ENCODE results near the gene BRPF3. TPM values are rescaled to one million over a fixed set of nuclear protein-coding genes. Genes with fewer than 3 reads are reported as not detected.
A peak's percentile ranks its signal among the peaks of the same experiment; 100 is the strongest.

The BRPF3 gene
- polyA plus RNA-seq (2013, experiment 1 of 2) = 30.7 TPM
- 29.2 TPM for polyA plus RNA-seq (2013, experiment 2 of 2)

DNA sequence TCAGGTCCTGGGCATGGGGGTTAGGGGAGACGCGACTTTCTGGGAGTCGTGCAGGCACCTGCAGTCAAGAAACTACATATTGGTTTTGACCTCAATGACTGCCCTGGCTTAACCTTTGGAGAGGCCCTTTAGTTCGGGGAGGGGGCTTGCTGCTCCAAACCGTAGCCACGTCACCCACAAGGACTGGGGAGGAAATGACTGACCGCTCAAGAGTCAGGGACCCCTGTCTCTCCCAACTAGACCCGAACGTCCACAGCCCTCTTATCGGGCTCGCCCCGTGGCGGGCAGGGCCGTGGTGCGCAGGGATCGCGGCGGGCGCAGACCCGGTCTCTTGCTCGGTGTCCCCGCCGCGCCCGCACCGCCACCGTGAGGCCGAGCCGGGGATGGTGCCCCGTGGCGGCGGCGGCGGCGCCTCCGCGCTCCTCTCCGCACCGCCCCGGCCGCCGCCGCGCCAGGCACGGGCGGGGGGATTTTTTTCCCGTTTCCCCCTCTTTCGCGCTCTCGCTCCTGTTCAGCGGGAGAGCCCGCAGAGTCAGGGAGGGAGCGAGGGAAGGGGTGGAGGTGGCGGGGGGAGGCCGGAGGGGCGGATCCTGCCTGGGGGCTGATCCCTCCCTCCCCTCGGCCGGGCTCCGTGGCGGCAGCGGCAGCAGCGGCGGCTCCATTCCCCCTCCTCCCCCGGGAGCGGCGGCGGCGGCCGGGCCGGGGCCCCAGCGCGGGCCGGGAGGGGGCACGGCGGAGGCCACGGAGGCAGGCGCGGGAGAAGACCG lies at the start of gene BRPF3:
TSS of gene BRPF3 (plus strand) at position 632 of the 767 bp plus-strand sequence. CDS start 3,579 bp downstream, outside the sequence.
- DNase-seq = peak; percentile 86

GRCh38 chr6:36147294-36147693 lies 49.2 kb upstream of the BRPF3 start:
- no peak overlapping the region for H3K56ac ChIP-seq (ENCODE audit: low read length)
- no peak overlapping the region for H3K23ac ChIP-seq (ENCODE audit: low read length)
- H2BK15ac ChIP-seq (replicated peaks; ENCODE audit: low read depth) = no peak overlapping the region
- H2BK120ac ChIP-seq (ENCODE audit: low read depth, low read length) = no peak overlapping the region
- no peaks in the 10 kb centered on the region for H3K36me3 ChIP-seq (ENCODE audit: control insufficient read depth, insufficient read depth, low read length)
- no peak overlapping the region for H2BK5ac ChIP-seq (ENCODE audit: low read length)
- H3K4me2 ChIP-seq (ENCODE audit: low read length) = no peak overlapping the region
- no peak overlapping the region for H2AK5ac ChIP-seq (ENCODE audit: low read length)
- H3K27ac ChIP-seq (ENCODE audit: low read depth, low read length) = no peak overlapping the region
- DNase-seq = no peak
- H4K5ac ChIP-seq (ENCODE audit: low read length) = no peak overlapping the region
- H3K4me3 ChIP-seq (ENCODE audit: low read length) = no peak overlapping the region
- H3K4ac ChIP-seq (ENCODE audit: low read depth, low read length) = no peak overlapping the region
- no CpG with 5 or more reads among the region's 3 CpGs for WGBS (ENCODE audit: extremely low coverage, insufficient coverage, low lambda C conversion rate)
- no peaks in the 10 kb centered on the region for H3K79me2 ChIP-seq (ENCODE audit: control insufficient read depth, insufficient read depth, low read length)
- no peak overlapping the region for H3K9ac ChIP-seq (ENCODE audit: low read length)
- no peaks in the 10 kb centered on the region for H3K79me1 ChIP-seq (ENCODE audit: low read length)
- peaks cover 3% of the 10 kb centered on the region for H3K27me3 ChIP-seq (ENCODE audit: insufficient read depth, low read length, poor library complexity)
- H4K8ac ChIP-seq (ENCODE audit: low read depth, low read length) = no peak overlapping the region
- no peaks in the 10 kb centered on the region for H3K4me1 ChIP-seq (ENCODE audit: control insufficient read depth, low read depth, low read length)
- H3K18ac ChIP-seq (ENCODE audit: low read length) = no peak overlapping the region

More for the DNA sequence above, at the start of gene BRPF3:
- H4K8ac ChIP-seq (ENCODE audit: low read depth, low read length) = peak within 1 kb of the TSS; percentile 58
- H3K4me3 ChIP-seq (ENCODE audit: low read length) = peak within 1 kb of the TSS; percentile 62
- H3K79me2 ChIP-seq (ENCODE audit: control insufficient read depth, insufficient read depth, low read length) = peaks cover 34% of the 10 kb centered on the region
- peak within 1 kb of the TSS; percentile 63 for H2BK120ac ChIP-seq (ENCODE audit: low read depth, low read length)
- WGBS (ENCODE audit: extremely low coverage, insufficient coverage, low lambda C conversion rate) = no CpG with 5 or more reads among the region's 79 CpGs
- peaks cover 7% of the 10 kb centered on the region for H3K36me3 ChIP-seq (ENCODE audit: control insufficient read depth, insufficient read depth, low read length)
- H2BK15ac ChIP-seq (replicated peaks; ENCODE audit: low read depth) = no peak within 1 kb of the TSS
- peak within 1 kb of the TSS; percentile 89 for H3K9ac ChIP-seq (ENCODE audit: low read length)
- peak within 1 kb of the TSS; percentile 99 for H3K18ac ChIP-seq (ENCODE audit: low read length)
- no peak within 1 kb of the TSS for H4K5ac ChIP-seq (ENCODE audit: low read length)
- peak within 1 kb of the TSS; percentile 95 for H3K56ac ChIP-seq (ENCODE audit: low read length)
- peak within 1 kb of the TSS; percentile 98 for H3K4ac ChIP-seq (ENCODE audit: low read depth, low read length)
- H2BK5ac ChIP-seq (ENCODE audit: low read length) = peak within 1 kb of the TSS; percentile 20
- H2AK5ac ChIP-seq (ENCODE audit: low read length) = no peak within 1 kb of the TSS
- H3K27ac ChIP-seq (ENCODE audit: low read depth, low read length) = peak within 1 kb of the TSS; percentile 70
- H3K4me1 ChIP-seq (ENCODE audit: control insufficient read depth, low read depth, low read length) = peaks cover 5% of the 10 kb centered on the region
- H3K79me1 ChIP-seq (ENCODE audit: low read length) = peaks cover 30% of the 10 kb centered on the region
- H3K23ac ChIP-seq (ENCODE audit: low read length) = peak within 1 kb of the TSS; percentile 95
- H3K27me3 ChIP-seq (ENCODE audit: insufficient read depth, low read length, poor library complexity) = no peaks in the 10 kb centered on the region
- peak within 1 kb of the TSS; percentile 81 for H3K4me2 ChIP-seq (ENCODE audit: low read length)

- Histone ChIP-seq H3K56ac (ENCODE audit: low read length) (no peak overlapping the region), H3K9ac (ENCODE audit: low read length) (no peak overlapping the region), H3K79me1 (ENCODE audit: low read length) (no peaks in the 10 kb centered on the region), H2BK5ac (ENCODE audit: low read length) (no peak overlapping the region), H2AK5ac (ENCODE audit: low read length) (no peak overlapping the region), H3K36me3 (ENCODE audit: control insufficient read depth, insufficient read depth, low read length) (no peaks in the 10 kb centered on the region), H2BK120ac (ENCODE audit: low read depth, low read length) (no peak overlapping the region), H3K79me2 (ENCODE audit: control insufficient read depth, insufficient read depth, low read length) (no peaks in the 10 kb centered on the region), H4K8ac (ENCODE audit: low read depth, low read length) (no peak overlapping the region), H3K4me1 (ENCODE audit: control insufficient read depth, low read depth, low read length) (no peaks in the 10 kb centered on the region), H2BK15ac (replicated peaks; ENCODE audit: low read depth) (no peak overlapping the region), H3K27me3 (ENCODE audit: insufficient read depth, low read length, poor library complexity) (peaks cover 3% of the 10 kb centered on the region), H3K4ac (ENCODE audit: low read depth, low read length) (no peak overlapping the region), H3K4me3 (ENCODE audit: low read length) (no peak overlapping the region), H3K27ac (ENCODE audit: low read depth, low read length) (no peak overlapping the region), H4K5ac (ENCODE audit: low read length) (no peak overlapping the region), H3K23ac (ENCODE audit: low read length) (no peak overlapping the region), H3K18ac (ENCODE audit: low read length) (no peak overlapping the region), H3K4me2 (ENCODE audit: low read length) (no peak overlapping the region)
- DNase-seq = no peak
Measured at GRCh38 chr6:36149476-36149875, 47.1 kb upstream of the BRPF3 start.

DNA sequence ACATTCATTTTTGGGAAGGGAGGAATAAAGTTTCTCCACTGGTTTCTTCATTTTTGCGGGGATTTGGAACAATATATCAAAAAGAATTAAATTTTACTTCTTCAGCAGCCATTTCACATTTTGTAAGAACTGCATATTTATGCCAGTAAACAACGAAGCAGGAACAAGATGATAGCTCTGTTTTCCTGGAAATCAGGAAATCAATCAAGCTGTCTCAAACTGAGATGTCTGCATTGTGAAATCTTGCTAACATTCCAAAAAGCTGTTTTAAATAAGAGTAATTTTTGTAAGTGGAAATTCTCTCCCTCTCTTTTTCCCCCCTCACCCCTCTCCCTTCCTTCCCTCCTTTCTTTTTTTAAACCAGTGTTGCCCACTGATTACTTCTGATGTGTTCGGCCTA lies 46.3 kb upstream of the BRPF3 start:
- no peaks in the 10 kb centered on the region for H3K4me1 ChIP-seq (ENCODE audit: control insufficient read depth, low read depth, low read length)
- H3K9ac ChIP-seq (ENCODE audit: low read length) = no peak overlapping the region
- H4K8ac ChIP-seq (ENCODE audit: low read depth, low read length) = no peak overlapping the region
- H3K23ac ChIP-seq (ENCODE audit: low read length) = no peak overlapping the region
- H3K79me2 ChIP-seq (ENCODE audit: control insufficient read depth, insufficient read depth, low read length) = no peaks in the 10 kb centered on the region
- no peak overlapping the region for H3K56ac ChIP-seq (ENCODE audit: low read length)
- H3K27me3 ChIP-seq (ENCODE audit: insufficient read depth, low read length, poor library complexity) = peaks cover 3% of the 10 kb centered on the region
- no peak overlapping the region for H4K5ac ChIP-seq (ENCODE audit: low read length)
- H2AK5ac ChIP-seq (ENCODE audit: low read length) = no peak overlapping the region
- H3K4me3 ChIP-seq (ENCODE audit: low read length) = no peak overlapping the region
- H3K79me1 ChIP-seq (ENCODE audit: low read length) = no peaks in the 10 kb centered on the region
- no peak overlapping the region for H3K27ac ChIP-seq (ENCODE audit: low read depth, low read length)
- H3K36me3 ChIP-seq (ENCODE audit: control insufficient read depth, insufficient read depth, low read length) = no peaks in the 10 kb centered on the region
- no peak overlapping the region for H2BK5ac ChIP-seq (ENCODE audit: low read length)
- H3K4ac ChIP-seq (ENCODE audit: low read depth, low read length) = no peak overlapping the region
- H2BK120ac ChIP-seq (ENCODE audit: low read depth, low read length) = no peak overlapping the region
- no peak overlapping the region for H3K18ac ChIP-seq (ENCODE audit: low read length)
- H2BK15ac ChIP-seq (replicated peaks; ENCODE audit: low read depth) = no peak overlapping the region
- no peak overlapping the region for H3K4me2 ChIP-seq (ENCODE audit: low read length)
- DNase-seq = no peak
- no CpG with 5 or more reads among the region's 3 CpGs for WGBS (ENCODE audit: extremely low coverage, insufficient coverage, low lambda C conversion rate)

GRCh38 chr6:36154286-36154685 lies 42.3 kb upstream of the BRPF3 start:
- H2AK5ac ChIP-seq (ENCODE audit: low read length) = no peak overlapping the region
- H3K9ac ChIP-seq (ENCODE audit: low read length) = no peak overlapping the region
- no peak overlapping the region for H3K56ac ChIP-seq (ENCODE audit: low read length)
- no peaks in the 10 kb centered on the region for H3K4me1 ChIP-seq (ENCODE audit: control insufficient read depth, low read depth, low read length)
- H3K4me2 ChIP-seq (ENCODE audit: low read length) = no peak overlapping the region
- no peaks in the 10 kb centered on the region for H3K79me2 ChIP-seq (ENCODE audit: control insufficient read depth, insufficient read depth, low read length)
- no peak overlapping the region for H3K4ac ChIP-seq (ENCODE audit: low read depth, low read length)
- no peaks in the 10 kb centered on the region for H3K36me3 ChIP-seq (ENCODE audit: control insufficient read depth, insufficient read depth, low read length)
- H2BK5ac ChIP-seq (ENCODE audit: low read length) = no peak overlapping the region
- DNase-seq = peak; percentile 32
- H3K27me3 ChIP-seq (ENCODE audit: insufficient read depth, low read length, poor library complexity) = peaks cover 3% of the 10 kb centered on the region
- H2BK15ac ChIP-seq (replicated peaks; ENCODE audit: low read depth) = no peak overlapping the region
- no peaks in the 10 kb centered on the region for H3K79me1 ChIP-seq (ENCODE audit: low read length)
- no CpG with 5 or more reads among the region's 2 CpGs for WGBS (ENCODE audit: extremely low coverage, insufficient coverage, low lambda C conversion rate)
- no peak overlapping the region for H3K18ac ChIP-seq (ENCODE audit: low read length)
- no peak overlapping the region for H2BK120ac ChIP-seq (ENCODE audit: low read depth, low read length)
- no peak overlapping the region for H3K23ac ChIP-seq (ENCODE audit: low read length)
- H3K27ac ChIP-seq (ENCODE audit: low read depth, low read length) = no peak overlapping the region
- H4K8ac ChIP-seq (ENCODE audit: low read depth, low read length) = no peak overlapping the region
- no peak overlapping the region for H4K5ac ChIP-seq (ENCODE audit: low read length)
- no peak overlapping the region for H3K4me3 ChIP-seq (ENCODE audit: low read length)

- 100% methylated on average over 1 of the region's 2 CpGs for WGBS (ENCODE audit: extremely low coverage, insufficient coverage, low lambda C conversion rate)
- H3K79me1 ChIP-seq (ENCODE audit: low read length) = no peaks in the 10 kb centered on the region
Measured at GRCh38 chr6:36155662-36156061, 40.9 kb upstream of the BRPF3 start.

More at GRCh38 chr6:36155662-36156061, 40.9 kb upstream of the BRPF3 start:
- Histone ChIP-seq H3K56ac (ENCODE audit: low read length) (no peak overlapping the region), H4K5ac (ENCODE audit: low read length) (no peak overlapping the region), H3K79me2 (ENCODE audit: control insufficient read depth, insufficient read depth, low read length) (no peaks in the 10 kb centered on the region), H3K4me2 (ENCODE audit: low read length) (no peak overlapping the region), H3K18ac (ENCODE audit: low read length) (no peak overlapping the region), H2BK15ac (replicated peaks; ENCODE audit: low read depth) (no peak overlapping the region), H3K36me3 (ENCODE audit: control insufficient read depth, insufficient read depth, low read length) (no peaks in the 10 kb centered on the region), H3K4me3 (ENCODE audit: low read length) (no peak overlapping the region), H3K4ac (ENCODE audit: low read depth, low read length) (no peak overlapping the region), H4K8ac (ENCODE audit: low read depth, low read length) (no peak overlapping the region), H3K27ac (ENCODE audit: low read depth, low read length) (no peak overlapping the region), H2AK5ac (ENCODE audit: low read length) (no peak overlapping the region), H3K9ac (ENCODE audit: low read length) (no peak overlapping the region), H3K27me3 (ENCODE audit: insufficient read depth, low read length, poor library complexity) (no peaks in the 10 kb centered on the region), H2BK5ac (ENCODE audit: low read length) (no peak overlapping the region), H3K4me1 (ENCODE audit: control insufficient read depth, low read depth, low read length) (no peaks in the 10 kb centered on the region), H2BK120ac (ENCODE audit: low read depth, low read length) (no peak overlapping the region), H3K23ac (ENCODE audit: low read length) (no peak overlapping the region)
- DNase-seq = no peak
